Breast epithelium (tissue), 3 donors: Measurements from ENCODE around the gene TCF4.

ENCODE experiments used
- CTCF ChIP-seq, 3 donors: fragments of 450-650 bp; IDR thresholded peaks; one replicate each; pipeline ENCODE4 v1.5.1; 2016 to 2017; ENCODE audit warnings: antibody characterized with exemption in 3 of 3, mild to moderate bottlenecking in 3 of 3, moderate library complexity in 3 of 3
- POLR2A ChIP-seq: fragments of 450-650 bp; IDR thresholded peaks from one replicate; pipeline ENCODE4 v1.6.1; 2016; ENCODE audit warnings: antibody characterized with exemption, mild to moderate bottlenecking, moderate library complexity
- POLR2AphosphoS5 ChIP-seq, 3 donors: sonication (generic); formaldehyde crosslinking; IDR thresholded peaks; one replicate each; pipeline ENCODE4 v1.6.1; 2017; ENCODE audit warnings: antibody characterized with exemption in 3 of 3

- TF ChIP-seq CTCF (IDR thresholded peaks at IDR 0.05), result no peak
- no peak for TF ChIP-seq POLR2A
- no peak for TF ChIP-seq POLR2AphosphoS5 (IDR thresholded peaks at IDR 0.05)
Measured at GRCh38 chr18:55418439-55418838, 169.6 kb downstream of the TCF4 start.
